Measurements from ENCODE around the gene FGFR3. TPM values are rescaled to one million over a fixed set of nuclear protein-coding genes. Genes with fewer than 3 reads are reported as not detected.

Gene FGFR3
- total and polyA plus RNA-seq, 10 of the 15 experiments (the other 5 are each of a cell fraction or from before 2014, with no cell fraction given), result 0.05 to 0.33 (median 0.18) TPM; not detected in 6

- Histone ChIP-seq H4K20me1 (ENCODE audit: control insufficient read depth, insufficient read depth) (no peaks in the 10 kb centered on the region), H3K4me1 (ENCODE audit: control insufficient read depth, insufficient read depth, low read length) (peaks cover 7% of the 10 kb centered on the region), H3K79me2 (ENCODE audit: control insufficient read depth, insufficient read depth, low read length) (no peaks in the 10 kb centered on the region; the same call in 1 of the 2 replicates), H3K9me3 (replicated peaks; ENCODE audit: control insufficient read depth, insufficient read depth, low read length) (no peaks in the 10 kb centered on the region), H2AFZ (ENCODE audit: control insufficient read depth, low read depth, low read length) (no peak overlapping the region), H3K27me3 (replicated peaks in 1 of 2; ENCODE audit: control insufficient read depth in 2 of 2, insufficient read depth in 2 of 2, low read length in 1 of 2) (no peaks in the 10 kb centered on the region), H3K36me3 (ENCODE audit: control insufficient read depth in 2 of 2, insufficient read depth in 2 of 2, low read length in 1 of 2) (peaks cover 19 to 23% of the 10 kb centered on the region in 2 experiments), H3K9ac (ENCODE audit: control insufficient read depth, insufficient read depth, low read length) (no peak overlapping the region), H3K4me3 (no peak overlapping the region), H3K27ac (ENCODE audit: control insufficient read depth, insufficient read depth) (no peak overlapping the region), H3K4me2 (ENCODE audit: control insufficient read depth, insufficient read depth) (no peak overlapping the region)
- TF ChIP-seq BCL3 (IDR thresholded peaks at IDR 0.05; ENCODE audit: borderline replicate concordance, insufficient read depth, low read depth, low read length, poor library complexity, severe bottlenecking) (no peak), MTA2 (IDR thresholded peaks at IDR 0.05; ENCODE audit: low read depth) (no peak), KDM1A (IDR thresholded peaks at IDR 0.05; ENCODE audit: borderline replicate concordance) (no peak), TBL1XR1 (IDR thresholded peaks at IDR 0.05; ENCODE audit: low read depth, low read length) (no peak), MYC (IDR thresholded peaks at IDR 0.05; ENCODE audit: insufficient read depth, insufficient read length, insufficient replicate concordance, low read length, severe bottlenecking) (no peak), NFYB (IDR thresholded peaks at IDR 0.05; ENCODE audit: insufficient read depth, low read depth, low read length) (no peak), PAX8 (IDR thresholded peaks at IDR 0.05) (no peak), DPF2 (IDR thresholded peaks at IDR 0.05) (no peak), BCLAF1 (IDR thresholded peaks at IDR 0.05) (no peak), CBX3 (IDR thresholded peaks at IDR 0.05; ENCODE audit: borderline replicate concordance, low read depth) (no peak), NBN (IDR thresholded peaks at IDR 0.05) (no peak), ELK1 (IDR thresholded peaks at IDR 0.05; ENCODE audit: low read depth, low read length) (no peak), POU2F2 (IDR thresholded peaks at IDR 0.05; ENCODE audit: borderline replicate concordance, low read depth, low read length) (no peak), HDAC6 (IDR thresholded peaks at IDR 0.05; ENCODE audit: unreplicated experiment) (no peak), GATAD2B (conservative IDR thresholded peaks at IDR 0.05; ENCODE audit: low read depth) (no peak)
- in situ Hi-C loops (cut with MboI), result no loop called here
- no peak for DNase-seq (ENCODE audit: low read depth, low spot score)
- no TSS peak for BruUV-seq (replicated peaks)
- 80% methylated on average over 7 of the region's 7 CpGs for WGBS (ENCODE audit: insufficient coverage, insufficient replicate concordance, low lambda C conversion rate, missing lambda C conversion rate)
- intact Hi-C loops (cut with micrococcal nuclease; ENCODE audit: unreplicated experiment), result no loop called here
- ChIA-PET SMC1A (ENCODE audit: uncharacterized antibody, unreplicated experiment) (interaction anchor here (1.3 kb wide), 1 partner anchor 146 kb away, joined by 4 read pairs; no protein-coding TSS in a partner anchor), CTCF (interaction anchor here (1.0 to 1.2 kb wide), 3 partner anchors 8 to 295 kb away, joined by 3 read pairs; no protein-coding TSS in a partner anchor), RAD21 (ENCODE audit: unreplicated experiment) (no interaction called here), POLR2A (no interaction called here)
- FAIRE-seq, result no peak
- no peak for ATAC-seq
Observed at GRCh38 chr4:1839282-1839681, 46.2 kb downstream of the FGFR3 start.
